ENCODE results near the gene RAPGEF2. TPM values are rescaled to one million over a fixed set of nuclear protein-coding genes. Genes with fewer than 3 reads are reported as not detected.

The RAPGEF2 gene
- total and polyA plus RNA-seq, 2 experiments from 2014 or later = 10.2 to 63.1 TPM

- H3K79me2 ChIP-seq (replicated peaks; ENCODE audit: insufficient read depth) = no peaks in the 10 kb centered on the region
- H3K27ac Mint-ChIP-seq = peak overlapping the region; percentile 75
- H3K27me3 ChIP-seq (ENCODE audit: insufficient read depth) = no peaks in the 10 kb centered on the region
- no peak overlapping the region for H3K4me3 ChIP-seq
- H3K4me1 ChIP-seq (ENCODE audit: insufficient read depth) = peaks cover 10% of the 10 kb centered on the region
- H3K4me1 Mint-ChIP-seq = peaks cover 14% of the 10 kb centered on the region
- H3K27ac ChIP-seq (ENCODE audit: low read depth) = no peak overlapping the region
- no peaks in the 10 kb centered on the region for H3K9me2 ChIP-seq (ENCODE audit: insufficient read depth)
- H3K36me3 ChIP-seq (ENCODE audit: insufficient read depth) = no peaks in the 10 kb centered on the region
- TF ChIP-seq JUNB (IDR thresholded peaks at IDR 0.05; ENCODE audit: unreplicated experiment) (no peak), POLR2AphosphoS5 (IDR thresholded peaks at IDR 0.05; ENCODE audit: low read depth) (no peak), NANOG (IDR thresholded peaks at IDR 0.05; ENCODE audit: borderline replicate concordance) (no peak), EZH2 (IDR thresholded peaks at IDR 0.05; ENCODE audit: low read depth, unreplicated experiment) (no peak), ETS1 (IDR thresholded peaks at IDR 0.05) (no peak), CTCF (conservative IDR thresholded peaks at IDR 0.05; ENCODE audit: low read depth in 2 of 2) (no peak), ZNF331 (CRISPR knock-in tag; IDR thresholded peaks at IDR 0.05; ENCODE audit: low read depth) (no peak), ZNF462 (CRISPR knock-in tag; IDR thresholded peaks at IDR 0.05) (no peak), REST (IDR thresholded peaks at IDR 0.05; ENCODE audit: unreplicated experiment) (no peak), EZH2phosphoT487 (IDR thresholded peaks at IDR 0.05; ENCODE audit: unreplicated experiment) (no peak), STAT1 (IDR thresholded peaks at IDR 0.05; ENCODE audit: unreplicated experiment) (no peak), CREB1 (CRISPR knock-in tag; IDR thresholded peaks at IDR 0.05; ENCODE audit: low read depth) (no peak), ZNF114 (CRISPR knock-in tag; IDR thresholded peaks at IDR 0.05) (no peak)
- no peaks in the 10 kb centered on the region for H3F3A ChIP-seq (replicated peaks; ENCODE audit: low read depth)
- no peak overlapping the region for H3K4me2 ChIP-seq
- DNase-seq (ENCODE audit: low spot score) (no peak), ATAC-seq (no peak)
- no peak overlapping the region for H3K4me3 Mint-ChIP-seq
- H3K27me3 Mint-ChIP-seq (ENCODE audit: insufficient read depth, low read depth, poor library complexity) = no peaks in the 10 kb centered on the region
- H2AFZ ChIP-seq = no peak overlapping the region
- H3K36me3 Mint-ChIP-seq (ENCODE audit: low read depth) = no peaks in the 10 kb centered on the region
- H4K20me1 ChIP-seq (replicated peaks; ENCODE audit: insufficient read depth) = no peaks in the 10 kb centered on the region
- no peaks in the 10 kb centered on the region for H3K9me3 Mint-ChIP-seq
These were observed 166.2 kb downstream of the RAPGEF2 start for GRCh38 chr4:159269116-159269515.
